CD8-positive, alpha-beta memory T cell (primary cell): ENCODE results near the gene ROGDI. TPM values are rescaled to one million over a fixed set of nuclear protein-coding genes. Genes with fewer than 3 reads are reported as not detected.

Experiments
- CTCF ChIA-PET: fragments of 350-600 bp; sonication (Branson Sonifier 250); formaldehyde crosslinking; loops from one replicate; lab custom pipeline; 2021; ENCODE audit warnings: antibody characterized with exemption; lab: Charles Lee
- POLR2A ChIA-PET: fragments of 350-600 bp; sonication (Branson Sonifier 250); formaldehyde crosslinking; loops from one replicate; lab custom pipeline; 2021; ENCODE audit warnings: antibody characterized with exemption; lab: Charles Lee
- DNase-seq, 5 donors: peaks; one replicate each; pipeline versions ENCODE4 v3.0.0 to v3.0.0-alpha.2; 2020 to 2022; ENCODE audit warnings: mixed read lengths in 1 of 5
- H3K27ac ChIP-seq: one replicate; pipeline ENCODE4 v1.7.0; 2013; ENCODE audit warnings: low read depth, mild to moderate bottlenecking, low read length, moderate library complexity
- H3K27me3 ChIP-seq: 2 replicates; pipeline ENCODE4 v1.7.0; 2013; ENCODE audit warnings: low read length, mild to moderate bottlenecking; ENCODE audit not compliant: insufficient read depth, poor library complexity, severe bottlenecking
- H3K36me3 ChIP-seq: 2 replicates; pipeline ENCODE4 v1.7.0; 2013; ENCODE audit warnings: mild to moderate bottlenecking, low read length, moderate library complexity; ENCODE audit not compliant: insufficient read depth
- H3K4me1 ChIP-seq: 2 replicates; pipeline ENCODE4 v1.7.0; 2013; ENCODE audit warnings: mild to moderate bottlenecking, low read length, moderate library complexity; ENCODE audit not compliant: insufficient read depth
- H3K4me3 ChIP-seq: 2 replicates; pipeline ENCODE4 v1.7.0; 2013; ENCODE audit warnings: mild to moderate bottlenecking, low read length
- H3K9me3 ChIP-seq: 2 replicates; pipeline ENCODE4 v1.7.0; 2013; ENCODE audit warnings: mild to moderate bottlenecking, low read length
- H3K27ac Mint-ChIP-seq, 8 donors: one replicate each; pipeline ENCODE4 v1.8.0; 2020 to 2021; ENCODE audit warnings: mixed read lengths in 8 of 8, mild to moderate bottlenecking in 6 of 8, inconsistent platforms in 3 of 8, moderate library complexity in 3 of 8
- H3K27me3 Mint-ChIP-seq, 2 donors: one replicate each; pipeline ENCODE4 v1.8.0; 2020 to 2021; ENCODE audit warnings: mixed read lengths in 2 of 2, mild to moderate bottlenecking in 1 of 2, moderate library complexity in 1 of 2
- H3K36me3 Mint-ChIP-seq, 3 donors: one replicate each; pipeline ENCODE4 v1.8.0; 2020 to 2021; ENCODE audit warnings: mixed read lengths in 3 of 3, inconsistent platforms in 1 of 3, mild to moderate bottlenecking in 1 of 3
- H3K4me1 Mint-ChIP-seq, 3 donors: one replicate each; pipeline ENCODE4 v1.8.0; 2020 to 2021; ENCODE audit warnings: mixed read lengths in 3 of 3, inconsistent platforms in 1 of 3, mild to moderate bottlenecking in 1 of 3
- H3K4me3 Mint-ChIP-seq, 7 donors: one replicate each; pipeline ENCODE4 v1.8.0; 2020 to 2021; ENCODE audit warnings: mixed read lengths in 7 of 7, mild to moderate bottlenecking in 6 of 7, moderate library complexity in 4 of 7, inconsistent platforms in 2 of 7
- H3K9me3 Mint-ChIP-seq, 5 donors: one replicate each; pipeline ENCODE4 v1.8.0; 2020 to 2022; ENCODE audit warnings: mixed read lengths in 5 of 5, mild to moderate bottlenecking in 3 of 5, moderate library complexity in 2 of 5, inconsistent platforms in 1 of 5
- polyA plus RNA-seq: library from polyadenylated mRNA; unstranded; fragments of 300-500 nt; fragmentation: Illumina TruSeq; gene quantifications from one replicate; pipeline ENCODE4 v1.2.3, GENCODE V29; 2021
- total RNA-seq, 2 experiments: library from RNA; stranded (reverse); gene quantifications; one replicate each; pipeline ENCODE4 v1.2.3, GENCODE V29; 2021

ROGDI gene
- total and polyA plus RNA-seq, 3 experiments from 2014 or later, result 7.4 to 8.1 (median 7.8) TPM

DNA sequence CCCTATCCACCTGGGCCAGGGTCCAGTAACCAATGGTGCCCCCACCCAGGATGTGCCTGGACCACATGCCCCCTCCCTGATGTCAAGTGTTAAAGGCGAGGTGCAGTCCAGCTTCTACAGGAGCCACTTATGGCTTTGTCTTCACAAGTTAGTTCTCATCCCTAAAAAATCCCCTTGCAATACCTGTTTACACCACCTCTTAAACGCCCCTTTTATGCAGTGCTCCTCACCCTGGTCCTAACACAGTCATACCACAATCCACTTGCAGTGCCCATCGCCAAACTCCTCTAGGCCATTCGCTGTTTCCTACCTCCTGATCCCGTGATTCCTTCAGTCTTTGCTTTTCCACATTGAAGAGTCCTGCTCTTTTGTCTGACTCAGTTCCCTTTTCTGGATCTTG lies 37.5 kb upstream of the ROGDI start:
- peaks cover 2% of the 10 kb centered on the region for H3K4me1 ChIP-seq
- H3K9me3 ChIP-seq, result no peaks in the 10 kb centered on the region
- H3K27ac Mint-ChIP-seq, result peak overlapping the region in 4 of 8 donors; percentile 13 to 65 (median 28)
- H3K27me3 ChIP-seq, result no peaks in the 10 kb centered on the region
- no peak overlapping the region for H3K27ac ChIP-seq
- no peak overlapping the region for H3K4me3 Mint-ChIP-seq
- ChIA-PET CTCF (no interaction called here), POLR2A (no interaction called here)
- H3K4me3 ChIP-seq, result no peak overlapping the region
- peaks cover 35% of the 10 kb centered on the region for H3K36me3 ChIP-seq
- peaks cover 4 to 23% (median 20%) of the 10 kb centered on the region in 3 donors for H3K4me1 Mint-ChIP-seq
- no peaks in the 10 kb centered on the region for H3K27me3 Mint-ChIP-seq
- H3K9me3 Mint-ChIP-seq, result no peaks in the 10 kb centered on the region
- H3K36me3 Mint-ChIP-seq, result peaks cover 7 to 86% (median 21%) of the 10 kb centered on the region in 3 donors
- no peak for DNase-seq

DNA sequence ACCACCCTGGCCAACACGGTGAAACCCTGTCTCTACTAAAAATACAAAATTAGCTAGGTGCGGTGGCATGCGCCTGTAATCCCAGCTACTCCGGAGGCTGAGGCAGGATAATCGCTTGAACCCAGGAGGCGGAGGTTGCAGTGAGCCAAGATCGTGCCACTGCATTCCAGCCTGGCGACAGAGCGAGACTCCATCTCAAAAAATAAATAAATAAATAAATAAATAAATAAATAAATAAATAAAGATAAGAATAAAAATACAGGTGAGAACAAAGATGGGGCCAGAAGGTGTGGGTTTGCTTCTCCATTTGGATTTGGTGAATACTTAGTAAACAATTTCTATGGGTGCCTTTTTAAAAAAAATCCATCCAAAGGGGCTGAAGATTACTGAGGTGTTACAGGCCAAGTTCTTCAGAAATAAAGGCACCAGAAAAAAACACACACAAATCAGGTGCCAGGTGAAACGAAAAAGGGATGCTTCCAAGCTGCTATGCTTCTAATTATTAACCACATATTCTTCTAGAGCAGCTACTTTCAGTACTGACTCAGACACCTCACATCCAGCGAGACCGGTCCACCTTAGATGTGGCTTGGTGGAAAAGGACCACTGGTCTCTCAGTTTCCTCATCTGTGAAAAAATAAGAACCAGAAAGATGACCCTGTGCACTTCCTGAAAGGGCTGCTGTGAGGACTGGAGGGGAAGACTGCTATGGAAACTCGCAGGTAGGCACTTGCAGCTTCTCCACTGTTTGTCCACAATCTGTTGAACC lies 35.5 kb upstream of the ROGDI start:
- peak overlapping the region in 1 of 7 donors; percentile 13 for H3K4me3 Mint-ChIP-seq
- no peak overlapping the region for H3K27ac Mint-ChIP-seq
- ChIA-PET POLR2A (no interaction called here), CTCF (no interaction called here)
- Histone ChIP-seq H3K9me3 (no peaks in the 10 kb centered on the region), H3K4me1 (no peaks in the 10 kb centered on the region), H3K36me3 (peaks cover 35% of the 10 kb centered on the region), H3K27me3 (no peaks in the 10 kb centered on the region), H3K27ac (no peak overlapping the region), H3K4me3 (no peak overlapping the region)
- peaks cover 5 to 27% (median 26%) of the 10 kb centered on the region in 3 donors for H3K4me1 Mint-ChIP-seq
- no peak for DNase-seq
- H3K27me3 Mint-ChIP-seq, result no peaks in the 10 kb centered on the region
- H3K9me3 Mint-ChIP-seq, result no peaks in the 10 kb centered on the region
- H3K36me3 Mint-ChIP-seq, result peaks cover 7 to 81% (median 15%) of the 10 kb centered on the region in 3 donors

DNA sequence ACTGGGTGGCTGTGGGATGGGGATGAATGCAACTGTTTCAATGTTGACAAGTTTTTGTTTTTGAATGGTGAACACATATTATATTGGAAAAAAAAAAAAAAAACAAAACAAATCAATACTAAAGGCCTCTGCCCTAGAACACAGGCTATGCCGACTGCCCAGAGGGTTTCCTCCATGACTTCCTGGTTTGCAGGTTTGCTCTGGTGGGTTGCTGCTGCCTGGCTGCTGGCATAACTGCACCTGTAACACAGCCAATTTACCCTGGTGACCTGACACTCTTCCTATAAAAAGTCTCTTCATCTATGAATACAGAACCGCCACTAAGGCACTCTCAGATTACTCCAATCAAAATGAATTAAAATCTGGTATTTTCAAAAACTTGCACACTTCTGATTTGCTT lies 34.3 kb upstream of the ROGDI start:
- peak overlapping the region in 5 of 8 donors; percentile 29 to 67 (median 51) for H3K27ac Mint-ChIP-seq
- Histone ChIP-seq H3K36me3 (peaks cover 40% of the 10 kb centered on the region), H3K4me3 (no peak overlapping the region), H3K27me3 (no peaks in the 10 kb centered on the region), H3K9me3 (no peaks in the 10 kb centered on the region), H3K27ac (no peak overlapping the region), H3K4me1 (no peaks in the 10 kb centered on the region)
- H3K9me3 Mint-ChIP-seq, result no peaks in the 10 kb centered on the region
- no peak overlapping the region for H3K4me3 Mint-ChIP-seq
- H3K4me1 Mint-ChIP-seq, result peaks cover 6 to 31% (median 28%) of the 10 kb centered on the region in 3 donors
- no peak for DNase-seq
- peaks cover 7 to 83% (median 17%) of the 10 kb centered on the region in 3 donors for H3K36me3 Mint-ChIP-seq
- ChIA-PET POLR2A (no interaction called here), CTCF (no interaction called here)
- H3K27me3 Mint-ChIP-seq, result no peaks in the 10 kb centered on the region

DNA sequence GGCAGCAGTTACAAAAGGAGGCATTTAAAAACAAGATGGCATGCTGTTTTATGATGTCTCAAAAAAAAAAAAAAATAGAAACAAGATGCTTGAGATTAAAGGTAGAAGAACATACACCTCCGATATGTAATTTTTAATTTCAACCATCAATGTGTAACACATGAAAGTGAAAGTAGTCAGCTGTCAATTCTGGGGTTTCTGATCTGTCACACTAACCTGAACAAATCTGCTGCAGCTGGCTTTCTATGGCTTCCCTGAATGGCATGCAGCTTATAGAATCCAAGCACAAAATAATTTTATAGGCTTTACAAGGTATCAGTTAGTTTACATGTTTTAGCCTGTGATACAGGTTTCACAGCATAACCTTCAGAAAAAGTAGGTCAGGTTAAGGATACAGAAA lies 31.2 kb upstream of the ROGDI start:
- H3K4me3 ChIP-seq, result no peak overlapping the region
- CTCF ChIA-PET, result no interaction called here
- H3K4me1 Mint-ChIP-seq, result peaks cover 8 to 26% (median 19%) of the 10 kb centered on the region in 3 donors
- no peaks in the 10 kb centered on the region for H3K4me1 ChIP-seq
- H3K36me3 ChIP-seq, result peaks cover 47% of the 10 kb centered on the region
- POLR2A ChIA-PET, result no interaction called here
- H3K9me3 ChIP-seq, result no peaks in the 10 kb centered on the region
- H3K4me3 Mint-ChIP-seq, result no peak overlapping the region
- H3K27me3 ChIP-seq, result no peaks in the 10 kb centered on the region
- no peak overlapping the region for H3K27ac ChIP-seq
- H3K9me3 Mint-ChIP-seq, result no peaks in the 10 kb centered on the region
- no peak for DNase-seq
- H3K36me3 Mint-ChIP-seq, result peaks cover 15 to 80% (median 18%) of the 10 kb centered on the region in 3 donors
- H3K27ac Mint-ChIP-seq, result peak overlapping the region in 1 of 8 donors; percentile 15
- H3K27me3 Mint-ChIP-seq, result no peaks in the 10 kb centered on the region

DNA sequence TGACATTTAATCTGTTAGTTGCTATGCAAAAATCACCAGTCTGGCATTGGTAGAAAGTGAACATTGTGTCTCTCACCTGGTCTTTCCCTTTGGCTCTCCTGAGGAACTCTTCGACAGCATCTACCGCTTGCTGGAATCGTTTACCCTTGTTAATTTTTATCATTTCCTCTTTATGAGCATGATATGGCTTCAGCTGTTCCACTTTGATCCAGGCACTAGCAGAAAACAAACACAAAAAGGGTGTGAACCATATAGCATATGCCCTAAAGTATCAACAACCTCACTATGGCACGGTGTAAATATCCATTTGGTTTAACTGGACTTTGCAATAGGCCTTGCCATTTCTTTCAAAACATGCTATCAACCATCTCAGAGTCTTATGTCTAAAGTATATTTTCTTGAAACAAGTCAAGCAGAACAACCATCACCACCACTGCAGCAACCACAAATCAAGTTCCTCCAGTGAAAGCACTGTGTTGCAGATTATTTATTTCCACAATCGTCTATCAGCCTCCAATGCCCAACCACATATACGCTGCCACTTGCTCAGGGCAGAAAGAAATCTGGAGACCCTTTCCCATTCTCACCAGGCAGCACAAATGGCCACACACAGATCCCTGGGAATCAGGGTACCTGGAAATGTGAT lies 30.4 kb upstream of the ROGDI start:
- Histone ChIP-seq H3K27ac (no peak overlapping the region), H3K4me3 (no peak overlapping the region), H3K27me3 (no peaks in the 10 kb centered on the region), H3K36me3 (peaks cover 51% of the 10 kb centered on the region), H3K4me1 (no peaks in the 10 kb centered on the region), H3K9me3 (no peaks in the 10 kb centered on the region)
- H3K9me3 Mint-ChIP-seq, result no peaks in the 10 kb centered on the region
- H3K36me3 Mint-ChIP-seq, result peaks cover 15 to 79% (median 18%) of the 10 kb centered on the region in 3 donors
- peak overlapping the region in 2 of 8 donors; percentile 45 to 66 for H3K27ac Mint-ChIP-seq
- no peak overlapping the region for H3K4me3 Mint-ChIP-seq
- H3K27me3 Mint-ChIP-seq, result no peaks in the 10 kb centered on the region
- ChIA-PET POLR2A (no interaction called here), CTCF (no interaction called here)
- no peak for DNase-seq
- H3K4me1 Mint-ChIP-seq, result peaks cover 8 to 26% (median 19%) of the 10 kb centered on the region in 3 donors

DNA sequence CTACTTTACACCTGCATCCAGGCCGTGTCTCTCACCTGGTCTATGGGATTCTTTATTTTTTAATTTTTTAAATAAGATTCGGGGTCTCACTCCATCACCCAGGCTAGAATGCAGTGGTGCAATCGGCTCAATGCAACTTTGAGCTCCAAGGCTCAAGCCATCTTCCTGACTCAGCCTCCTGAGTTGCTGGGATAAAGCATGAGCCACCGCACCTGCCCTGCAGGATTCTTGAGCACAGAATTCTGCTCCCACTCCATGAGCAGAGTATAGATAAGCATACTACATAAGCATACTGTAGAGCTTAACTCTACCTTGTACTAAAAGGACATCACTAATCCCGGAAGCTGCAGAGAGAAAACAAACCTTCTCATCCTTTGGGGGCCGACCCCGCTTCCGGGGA lies 29.2 kb upstream of the ROGDI start:
- no peak overlapping the region for H3K27ac ChIP-seq
- no peaks in the 10 kb centered on the region for H3K4me1 ChIP-seq
- no peaks in the 10 kb centered on the region for H3K9me3 Mint-ChIP-seq
- H3K4me3 ChIP-seq, result no peak overlapping the region
- ChIA-PET CTCF (interaction anchor here (1.0 kb wide), 1 partner anchor 28 kb away, joined by 3 read pairs; no protein-coding TSS in a partner anchor), POLR2A (no interaction called here)
- no peak overlapping the region for H3K4me3 Mint-ChIP-seq
- peaks cover 7 to 23% (median 12%) of the 10 kb centered on the region in 3 donors for H3K4me1 Mint-ChIP-seq
- H3K36me3 ChIP-seq, result peaks cover 59% of the 10 kb centered on the region
- H3K27ac Mint-ChIP-seq, result peak overlapping the region in 1 of 8 donors; percentile 63
- peaks cover 12 to 83% (median 19%) of the 10 kb centered on the region in 3 donors for H3K36me3 Mint-ChIP-seq
- no peak for DNase-seq
- no peaks in the 10 kb centered on the region for H3K9me3 ChIP-seq
- no peaks in the 10 kb centered on the region for H3K27me3 ChIP-seq
- no peaks in the 10 kb centered on the region for H3K27me3 Mint-ChIP-seq

DNA sequence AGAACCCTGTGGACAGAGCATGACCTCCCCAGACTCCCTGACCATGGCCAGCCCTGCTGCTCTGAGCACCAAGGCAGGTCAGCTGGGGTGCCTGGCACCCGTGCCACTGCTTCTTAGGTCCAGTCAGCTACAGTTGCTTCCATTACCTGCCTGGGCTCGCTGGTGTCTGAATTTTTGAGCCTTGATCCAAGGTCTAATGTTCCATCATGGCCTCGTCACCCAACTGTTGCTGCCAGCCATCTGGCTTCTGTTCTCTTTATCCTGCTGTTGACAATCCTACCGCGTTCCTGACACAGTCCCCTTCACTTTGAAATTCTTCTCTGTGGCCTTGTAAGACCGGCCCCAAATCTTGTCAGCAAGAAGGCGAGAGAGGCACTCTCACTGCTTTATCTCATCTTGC lies 28.0 kb upstream of the ROGDI start:
- H3K4me1 ChIP-seq, result no peaks in the 10 kb centered on the region
- peaks cover 64% of the 10 kb centered on the region for H3K36me3 ChIP-seq
- ChIA-PET POLR2A (interaction anchor here (0.6 kb wide), 1 partner anchor 282 kb away, joined by 3 read pairs; no protein-coding TSS in a partner anchor), CTCF (no interaction called here)
- no peaks in the 10 kb centered on the region for H3K27me3 ChIP-seq
- no peak overlapping the region for H3K4me3 ChIP-seq
- DNase-seq, result no peak
- no peaks in the 10 kb centered on the region for H3K9me3 Mint-ChIP-seq
- no peaks in the 10 kb centered on the region for H3K9me3 ChIP-seq
- H3K27ac Mint-ChIP-seq, result peak overlapping the region in 2 of 8 donors; percentile 16 to 18
- H3K4me1 Mint-ChIP-seq, result peaks cover 7 to 21% (median 12%) of the 10 kb centered on the region in 3 donors
- H3K36me3 Mint-ChIP-seq, result peaks cover 8 to 82% (median 16%) of the 10 kb centered on the region in 3 donors
- H3K27ac ChIP-seq, result no peak overlapping the region
- no peaks in the 10 kb centered on the region for H3K27me3 Mint-ChIP-seq
- H3K4me3 Mint-ChIP-seq, result no peak overlapping the region
